Measurements from ENCODE around the gene MS4A4E.
"Not testable (repeated sequence)": the region's sequence is repeated elsewhere in the genome, so short reads cannot be mapped to it uniquely, and the experiment has no call there.

The MS4A4E gene

DNA sequence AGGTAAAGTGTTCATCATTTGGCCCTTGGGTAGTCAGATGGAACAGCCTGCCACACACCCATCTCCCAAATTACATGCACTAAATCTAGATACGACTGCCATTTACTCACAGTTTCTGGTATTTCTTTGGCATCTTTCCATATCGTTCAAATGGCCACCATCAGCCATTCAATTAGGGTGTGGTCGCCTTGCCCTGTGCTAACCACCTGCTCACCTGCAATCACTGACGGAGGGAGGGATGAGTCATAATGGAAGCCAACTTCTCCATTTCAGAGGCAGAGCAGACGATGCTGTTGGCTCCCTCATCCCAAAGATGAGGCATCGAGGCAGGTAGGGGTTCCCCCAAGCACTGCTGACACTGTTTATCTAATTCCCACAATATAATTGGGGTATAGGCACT, 74.6 kb downstream of the MS4A4E start:
- no peak overlapping the region for H3K9ac ChIP-seq (ENCODE audit: low read depth, low read length)
- H3K27me3 ChIP-seq (ENCODE audit: insufficient read depth, low read length) = no peaks in the 10 kb centered on the region
- H3K9me3 ChIP-seq (ENCODE audit: insufficient read depth, low read depth, low read length) = peaks cover 30% of the 10 kb centered on the region
- no peaks in the 10 kb centered on the region for H3K4me1 ChIP-seq (ENCODE audit: insufficient read depth, low read length)
- 0 out of 2 replicates have a peak, but pooled peaks cover 4% of the 10 kb centered on the region for H3K36me3 ChIP-seq (ENCODE audit: insufficient read depth, low read depth, low read length)
- H3K4me3 ChIP-seq (ENCODE audit: low read length) = no peak overlapping the region
- no peak overlapping the region for H3K27ac ChIP-seq (ENCODE audit: low read length)

DNA sequence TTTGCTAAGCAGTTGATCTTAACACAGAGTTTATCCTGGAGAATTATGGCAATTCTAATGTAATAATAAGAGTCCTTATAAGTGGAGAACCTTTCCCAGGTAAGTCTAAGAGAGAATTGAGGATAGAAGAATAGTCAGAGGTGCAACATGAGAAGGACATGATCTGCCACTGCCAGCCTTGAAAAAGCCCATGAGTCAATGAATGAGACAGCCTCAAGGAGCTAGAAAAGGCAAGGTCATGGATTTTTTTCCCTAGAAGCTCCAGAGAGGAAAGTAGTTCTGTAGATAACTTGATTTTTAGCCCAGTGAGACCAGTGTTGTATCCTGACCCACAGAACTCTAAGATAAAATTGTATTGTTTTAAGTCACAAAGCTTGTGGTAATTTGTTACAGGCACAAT, 77.0 kb downstream of the MS4A4E start:
- Histone ChIP-seq H3K9me3 (ENCODE audit: insufficient read depth, low read depth, low read length) (peaks cover 30% of the 10 kb centered on the region), H3K9ac (ENCODE audit: low read depth, low read length) (no peak overlapping the region), H3K36me3 (ENCODE audit: insufficient read depth, low read depth, low read length) (0 out of 2 replicates have a peak, but pooled peaks cover 4% of the 10 kb centered on the region), H3K4me3 (ENCODE audit: low read length) (no peak overlapping the region), H3K27me3 (ENCODE audit: insufficient read depth, low read length) (no peaks in the 10 kb centered on the region), H3K4me1 (ENCODE audit: insufficient read depth, low read length) (no peaks in the 10 kb centered on the region), H3K27ac (ENCODE audit: low read length) (no peak overlapping the region)

GRCh38 chr11:60165538-60165937, 77.4 kb downstream of the MS4A4E start:
- Histone ChIP-seq H3K9ac (ENCODE audit: low read depth, low read length) (no peak overlapping the region), H3K36me3 (ENCODE audit: insufficient read depth, low read depth, low read length) (0 out of 2 replicates have a peak, but pooled peaks cover 4% of the 10 kb centered on the region), H3K27me3 (ENCODE audit: insufficient read depth, low read length) (no peaks in the 10 kb centered on the region), H3K9me3 (ENCODE audit: insufficient read depth, low read depth, low read length) (peaks cover 28% of the 10 kb centered on the region), H3K4me1 (ENCODE audit: insufficient read depth, low read length) (no peaks in the 10 kb centered on the region), H3K27ac (ENCODE audit: low read length) (no peak overlapping the region), H3K4me3 (ENCODE audit: low read length) (no peak overlapping the region)

DNA sequence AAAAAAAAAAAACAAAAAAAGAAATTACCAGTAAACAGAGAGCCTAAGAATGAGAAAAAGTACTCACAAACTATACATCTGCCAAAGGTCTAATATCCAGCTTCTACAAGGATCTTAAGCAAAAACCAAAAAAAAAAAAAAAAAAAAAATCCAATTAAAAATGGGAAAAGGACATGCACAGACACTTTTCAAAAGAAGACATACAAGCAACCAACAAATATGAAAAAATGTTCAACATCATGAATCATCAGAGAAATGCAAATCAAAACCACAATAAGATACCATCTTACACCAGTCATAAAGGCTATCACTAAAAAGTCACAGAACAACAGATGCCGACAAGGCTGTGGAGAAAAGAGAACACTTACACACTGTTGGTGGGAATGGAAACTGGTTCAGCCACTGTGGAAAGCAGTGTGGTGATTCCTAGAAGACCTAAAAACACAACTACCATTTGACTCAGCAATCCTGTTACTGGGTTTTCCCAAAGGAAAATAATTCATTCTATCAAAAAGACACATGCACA, 78.3 kb downstream of the MS4A4E start:
- no peaks in the 10 kb centered on the region for H3K27me3 ChIP-seq (ENCODE audit: insufficient read depth, low read length)
- 0 out of 2 replicates have a peak, but pooled peaks cover 4% of the 10 kb centered on the region for H3K36me3 ChIP-seq (ENCODE audit: insufficient read depth, low read depth, low read length)
- H3K27ac ChIP-seq (ENCODE audit: low read length) = no peak overlapping the region
- no peak overlapping the region for H3K9ac ChIP-seq (ENCODE audit: low read depth, low read length)
- peaks cover 19% of the 10 kb centered on the region for H3K9me3 ChIP-seq (ENCODE audit: insufficient read depth, low read depth, low read length)
- no peak overlapping the region for H3K4me3 ChIP-seq (ENCODE audit: low read length)
- H3K4me1 ChIP-seq (ENCODE audit: insufficient read depth, low read length) = no peaks in the 10 kb centered on the region

DNA sequence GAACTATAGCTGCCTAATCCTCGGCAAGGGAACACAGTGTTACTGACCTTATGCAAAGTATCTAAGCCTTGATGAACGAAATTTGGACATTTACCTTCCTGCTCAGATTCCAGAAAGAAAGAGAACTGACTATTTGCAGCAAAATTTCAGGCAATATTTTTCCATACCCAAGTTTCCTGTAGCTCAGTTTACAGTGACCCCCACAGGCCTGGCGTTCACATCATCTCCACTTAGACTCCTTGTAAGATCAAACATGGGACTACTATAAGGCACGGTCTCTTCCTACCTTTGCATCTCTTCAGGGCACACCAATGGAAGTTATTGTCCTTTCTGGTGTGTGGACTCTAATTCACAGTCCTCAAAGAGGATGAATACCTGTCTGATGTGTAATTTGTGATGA, 81.2 kb downstream of the MS4A4E start:
- no peak overlapping the region for H3K4me3 ChIP-seq (ENCODE audit: low read length)
- no peaks in the 10 kb centered on the region for H3K4me1 ChIP-seq (ENCODE audit: insufficient read depth, low read length)
- no peak overlapping the region for H3K9ac ChIP-seq (ENCODE audit: low read depth, low read length)
- H3K9me3 ChIP-seq (ENCODE audit: insufficient read depth, low read depth, low read length) = no peaks in the 10 kb centered on the region; the same call in 1 of the 2 replicates
- H3K27ac ChIP-seq (ENCODE audit: low read length) = no peak overlapping the region
- H3K27me3 ChIP-seq (ENCODE audit: insufficient read depth, low read length) = no peaks in the 10 kb centered on the region
- H3K36me3 ChIP-seq (ENCODE audit: insufficient read depth, low read depth, low read length) = no peaks in the 10 kb centered on the region

GRCh38 chr11:60161107-60161506, 81.8 kb downstream of the MS4A4E start:
- H3K27ac ChIP-seq (ENCODE audit: low read length) = no peak overlapping the region

GRCh38 chr11:60159868-60160267, 83.1 kb downstream of the MS4A4E start:
- no peaks in the 10 kb centered on the region for H3K36me3 ChIP-seq (ENCODE audit: insufficient read depth, low read depth, low read length)
- no peaks in the 10 kb centered on the region for H3K4me1 ChIP-seq (ENCODE audit: insufficient read depth, low read length)
- H3K4me3 ChIP-seq (ENCODE audit: low read length) = no peak overlapping the region
- no peak overlapping the region for H3K9ac ChIP-seq (ENCODE audit: low read depth, low read length)
- H3K9me3 ChIP-seq (ENCODE audit: insufficient read depth, low read depth, low read length) = no peaks in the 10 kb centered on the region
- H3K27ac ChIP-seq (ENCODE audit: low read length) = no peak overlapping the region
- H3K27me3 ChIP-seq (ENCODE audit: insufficient read depth, low read length) = no peaks in the 10 kb centered on the region

More at GRCh38 chr11:60161107-60161506, 81.8 kb downstream of the MS4A4E start:
- no peaks in the 10 kb centered on the region; the same call in 1 of the 2 replicates for H3K9me3 ChIP-seq (ENCODE audit: insufficient read depth, low read depth, low read length)
- H3K27me3 ChIP-seq (ENCODE audit: insufficient read depth, low read length) = no peaks in the 10 kb centered on the region
- H3K36me3 ChIP-seq (ENCODE audit: insufficient read depth, low read depth, low read length) = no peaks in the 10 kb centered on the region
- H3K4me3 ChIP-seq (ENCODE audit: low read length) = no peak overlapping the region
- H3K4me1 ChIP-seq (ENCODE audit: insufficient read depth, low read length) = no peaks in the 10 kb centered on the region
- no peak overlapping the region for H3K9ac ChIP-seq (ENCODE audit: low read depth, low read length)

DNA sequence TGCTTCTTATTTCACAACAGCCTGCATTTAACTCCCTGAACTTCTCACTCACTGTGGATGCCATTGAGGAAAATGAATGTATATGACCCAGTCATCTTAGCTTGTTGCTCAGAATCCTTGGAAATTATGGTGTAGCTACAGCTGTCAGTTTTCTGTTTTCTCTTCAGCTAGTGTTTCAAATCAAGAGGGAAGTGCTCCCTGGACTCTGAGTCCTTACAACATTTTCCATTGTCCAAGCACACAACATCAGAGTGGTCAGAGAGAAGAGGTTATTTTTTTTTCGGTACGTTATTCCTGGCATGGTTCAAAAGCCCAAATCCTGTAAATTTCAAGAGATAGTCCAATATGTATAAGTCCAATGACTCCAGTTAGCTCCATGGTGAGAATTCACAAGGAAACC, 83.7 kb downstream of the MS4A4E start:
- H3K27ac ChIP-seq (ENCODE audit: low read length) = no peak overlapping the region
- H3K9me3 ChIP-seq (ENCODE audit: insufficient read depth, low read depth, low read length) = no peaks in the 10 kb centered on the region
- no peak overlapping the region for H3K4me3 ChIP-seq (ENCODE audit: low read length)
- no peak overlapping the region for H3K9ac ChIP-seq (ENCODE audit: low read depth, low read length)
- no peaks in the 10 kb centered on the region for H3K36me3 ChIP-seq (ENCODE audit: insufficient read depth, low read depth, low read length)
- H3K4me1 ChIP-seq (ENCODE audit: insufficient read depth, low read length) = no peaks in the 10 kb centered on the region
- no peaks in the 10 kb centered on the region for H3K27me3 ChIP-seq (ENCODE audit: insufficient read depth, low read length)

DNA sequence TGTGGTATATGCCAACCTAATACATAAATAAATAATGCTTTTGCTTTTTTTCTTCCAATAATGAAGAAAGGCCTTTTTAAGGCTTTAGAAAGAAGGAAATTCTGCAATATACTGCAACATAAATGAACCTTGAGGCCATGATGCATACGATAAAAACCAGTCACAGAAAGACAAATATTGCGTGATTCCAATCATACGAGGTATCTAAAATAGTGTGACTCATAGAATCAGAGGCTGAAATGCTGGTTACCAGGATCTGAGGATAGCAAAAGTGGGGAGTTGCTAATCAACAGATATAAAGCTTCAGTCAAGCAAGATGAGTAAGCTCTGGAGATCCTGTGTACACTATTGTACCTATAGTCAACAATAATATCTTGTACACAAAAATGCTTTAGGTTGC, 84.3 kb downstream of the MS4A4E start:
- H3K36me3 ChIP-seq (ENCODE audit: insufficient read depth, low read depth, low read length) = no peaks in the 10 kb centered on the region
- H3K27me3 ChIP-seq (ENCODE audit: insufficient read depth, low read length) = no peaks in the 10 kb centered on the region
- H3K4me3 ChIP-seq (ENCODE audit: low read length) = no peak overlapping the region
- no peaks in the 10 kb centered on the region for H3K4me1 ChIP-seq (ENCODE audit: insufficient read depth, low read length)
- no peak overlapping the region for H3K27ac ChIP-seq (ENCODE audit: low read length)
- H3K9me3 ChIP-seq (ENCODE audit: insufficient read depth, low read depth, low read length) = no peaks in the 10 kb centered on the region
- H3K9ac ChIP-seq (ENCODE audit: low read depth, low read length) = no peak overlapping the region

GRCh38 chr11:60155931-60156330, 87.0 kb downstream of the MS4A4E start:
- Histone ChIP-seq H3K9me3 (ENCODE audit: insufficient read depth, low read depth, low read length) (no peaks in the 10 kb centered on the region), H3K27me3 (ENCODE audit: insufficient read depth, low read length) (no peaks in the 10 kb centered on the region), H3K27ac (ENCODE audit: low read length) (no peak overlapping the region), H3K4me3 (ENCODE audit: low read length) (no peak overlapping the region), H3K9ac (ENCODE audit: low read depth, low read length) (no peak overlapping the region), H3K4me1 (ENCODE audit: insufficient read depth, low read length) (no peaks in the 10 kb centered on the region), H3K36me3 (ENCODE audit: insufficient read depth, low read depth, low read length) (no peaks in the 10 kb centered on the region)

DNA sequence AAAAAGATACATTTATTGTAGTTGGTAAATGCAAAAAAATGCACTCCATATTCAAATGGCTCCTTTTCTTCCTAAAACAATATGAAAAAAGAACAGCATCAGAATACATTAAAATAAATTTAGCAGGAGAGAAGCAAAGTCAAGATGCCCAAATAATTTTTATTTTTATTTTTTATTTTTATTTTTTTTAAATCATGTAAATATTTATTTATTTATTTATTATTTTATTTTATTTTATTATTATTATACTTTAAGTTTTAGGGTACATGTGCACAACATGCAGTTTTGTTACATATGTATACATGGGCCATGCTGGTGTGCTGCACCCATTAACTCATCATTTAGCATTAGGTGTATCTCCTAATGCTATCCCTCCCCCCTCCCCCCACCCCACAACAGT, 90.2 kb downstream of the MS4A4E start:
- H3K9ac ChIP-seq (ENCODE audit: low read depth, low read length); H3K9me3 ChIP-seq (ENCODE audit: insufficient read depth, low read depth, low read length); H3K36me3 ChIP-seq (ENCODE audit: insufficient read depth, low read depth, low read length); H3K4me1 ChIP-seq (ENCODE audit: insufficient read depth, low read length); H3K4me3 ChIP-seq (ENCODE audit: low read length); H3K27ac ChIP-seq (ENCODE audit: low read length); H3K27me3 ChIP-seq (ENCODE audit: insufficient read depth, low read length): not testable (repeated sequence)

GRCh38 chr11:60150279-60150678, 92.7 kb downstream of the MS4A4E start:
- Histone ChIP-seq H3K4me1 (ENCODE audit: insufficient read depth, low read length) (no peaks in the 10 kb centered on the region), H3K36me3 (ENCODE audit: insufficient read depth, low read depth, low read length) (no peaks in the 10 kb centered on the region), H3K4me3 (ENCODE audit: low read length) (no peak overlapping the region), H3K27me3 (ENCODE audit: insufficient read depth, low read length) (no peaks in the 10 kb centered on the region), H3K27ac (ENCODE audit: low read length) (no peak overlapping the region), H3K9me3 (ENCODE audit: insufficient read depth, low read depth, low read length) (no peaks in the 10 kb centered on the region), H3K9ac (ENCODE audit: low read depth, low read length) (no peak overlapping the region)
